Hepatocyte (in vitro differentiated cells): ENCODE data around the gene SYS1. TPM values are rescaled to one million over a fixed set of nuclear protein-coding genes. Genes with fewer than 3 reads are reported as not detected.

Experiments used
- DNase-seq: peaks from one replicate; pipeline ENCODE4 v3.0.0-alpha.2; 2016; ENCODE audit warnings: low spot score
- H2AFZ ChIP-seq: fragments of 200-600 bp; sonication (generic); 2 replicates; pipeline ENCODE4 v1.6.0; 2016; ENCODE audit warnings: antibody characterized with exemption, mild to moderate bottlenecking
- H3K27ac ChIP-seq: fragments of 200-600 bp; sonication (generic); 2 replicates; pipeline ENCODE4 v1.5.1; 2016; ENCODE audit warnings: mild to moderate bottlenecking
- H3K27me3 ChIP-seq: fragments of 200-600 bp; sonication (generic); 2 replicates; pipeline ENCODE4 v1.6.1; 2016
- H3K36me3 ChIP-seq: fragments of 200-600 bp; sonication (generic); replicated peaks from 2 replicates; pipeline ENCODE4 v1.5.1; 2016; ENCODE audit warnings: low read depth; ENCODE audit not compliant: insufficient read depth
- H3K4me1 ChIP-seq: fragments of 200-600 bp; sonication (generic); 2 replicates; pipeline ENCODE4 v1.5.1; 2016; ENCODE audit warnings: mild to moderate bottlenecking, moderate library complexity; ENCODE audit not compliant: insufficient read depth
- H3K4me2 ChIP-seq: fragments of 200-600 bp; sonication (generic); 2 replicates; pipeline ENCODE4 v1.6.0; 2016
- H3K4me3 ChIP-seq: fragments of 200-600 bp; sonication (generic); 2 replicates; pipeline ENCODE4 v1.5.1; 2016; ENCODE audit warnings: mild to moderate bottlenecking
- H3K79me2 ChIP-seq: fragments of 200-600 bp; sonication (generic); 2 replicates; pipeline ENCODE4 v1.6.0; 2017; ENCODE audit warnings: mild to moderate bottlenecking
- H3K9me2 ChIP-seq: fragments of 200-600 bp; sonication (generic); replicated peaks from 2 replicates; pipeline ENCODE4 v1.6.0; 2017; ENCODE audit warnings: mild to moderate bottlenecking; ENCODE audit not compliant: insufficient read depth
- H3K9me3 ChIP-seq: fragments of 200-600 bp; sonication (generic); 2 replicates; pipeline ENCODE4 v1.5.1; 2016; ENCODE audit warnings: low read depth, mild to moderate bottlenecking
- H4K20me1 ChIP-seq: fragments of 200-600 bp; sonication (generic); 2 replicates; pipeline ENCODE4 v1.6.0; 2016; ENCODE audit warnings: mild to moderate bottlenecking; ENCODE audit not compliant: insufficient read depth, poor library complexity, severe bottlenecking
- EZH2 ChIP-seq: fragments of 200-600 bp; sonication (generic); IDR thresholded peaks from 2 replicates; pipeline ENCODE4 v1.6.1; 2016; ENCODE audit warnings: antibody characterized with exemption, mild to moderate bottlenecking, borderline replicate concordance
- EZH2phosphoT487 ChIP-seq: fragments of 200-600 bp; sonication (generic); IDR thresholded peaks from one replicate; pipeline ENCODE4 v1.6.1; 2018; ENCODE audit warnings: antibody characterized with exemption, mild to moderate bottlenecking, low read depth, moderate library complexity; ENCODE audit not compliant: unreplicated experiment, severe bottlenecking
- WGBS: methylation state at CpG from one replicate; pipeline ENCODE4 v1.1.6; 2016; ENCODE audit warnings: low lambda C conversion rate; ENCODE audit errors: missing lambda C conversion rate; 5-methylcytosine and 5-hydroxymethylcytosine counted together
- polyA plus RNA-seq: library from polyadenylated mRNA; unstranded; fragments of >200 nt; fragmentation: Nextera tagmentation; extraction: Ambion mirVana; gene quantifications from 2 replicates; pipeline ENCODE4 v1.2.1, GENCODE V29; 2016
- total RNA-seq: library from RNA; depleted of rRNA; stranded (reverse); fragments of >200 nt; gene quantifications from 2 replicates; pipeline ENCODE4 v1.2.3, GENCODE V29; 2014
- TF ChIP-seq, protein P1 (sequence below): fragments of 200-600 bp; sonication (generic); IDR thresholded peaks from 2 replicates; pipeline ENCODE4 v1.5.1; 2016; ENCODE audit warnings: antibody characterized with exemption, mild to moderate bottlenecking; ENCODE audit not compliant: poor library complexity

The SYS1 gene
- total and polyA plus RNA-seq, 2 experiments from 2014 or later, result 35.8 to 42.0 TPM

DNA sequence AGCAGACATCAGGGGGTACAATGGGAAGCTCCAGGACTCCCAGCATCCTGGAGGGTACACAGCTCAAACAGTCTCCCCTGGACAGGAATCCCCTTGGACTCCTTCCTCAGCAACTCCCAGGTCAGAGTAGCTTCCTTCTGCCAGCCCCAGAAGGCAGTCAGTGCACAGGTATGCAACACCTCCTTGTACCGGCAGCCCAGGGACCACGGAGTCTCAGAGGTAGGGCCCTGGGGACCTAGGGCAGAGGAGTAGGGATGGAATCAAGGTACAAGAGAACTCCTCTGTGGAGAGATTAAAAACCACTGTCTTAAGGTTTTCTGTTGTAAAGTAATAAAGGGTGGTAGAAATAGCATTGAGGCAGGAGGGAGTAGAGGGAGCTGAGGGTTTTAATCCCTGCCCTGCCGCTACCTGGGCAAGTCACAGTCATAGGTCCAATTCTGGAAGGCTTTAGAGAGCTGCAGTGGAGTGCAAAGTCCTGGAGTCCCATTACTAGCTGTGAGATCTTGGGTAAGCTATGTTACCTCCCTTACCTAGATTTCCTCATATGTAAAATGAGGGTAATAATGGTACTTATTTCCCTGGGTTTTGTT is 7.7 kb downstream of the SYS1 start:
- DNase-seq, result no peak
- no peaks in the 10 kb centered on the region for H4K20me1 ChIP-seq
- no peaks in the 10 kb centered on the region for H3K36me3 ChIP-seq
- peaks cover 8% of the 10 kb centered on the region for H3K4me1 ChIP-seq
- H3K4me2 ChIP-seq, result no peak overlapping the region
- H3K27ac ChIP-seq, result peak overlapping the region; percentile 13
- H3K79me2 ChIP-seq, result peaks cover 6% of the 10 kb centered on the region
- no peaks in the 10 kb centered on the region for H3K27me3 ChIP-seq
- H3K9me3 ChIP-seq, result no peaks in the 10 kb centered on the region
- TF ChIP-seq EZH2 (no peak), EZH2phosphoT487 (no peak)
- TF ChIP-seq, protein P1, sequence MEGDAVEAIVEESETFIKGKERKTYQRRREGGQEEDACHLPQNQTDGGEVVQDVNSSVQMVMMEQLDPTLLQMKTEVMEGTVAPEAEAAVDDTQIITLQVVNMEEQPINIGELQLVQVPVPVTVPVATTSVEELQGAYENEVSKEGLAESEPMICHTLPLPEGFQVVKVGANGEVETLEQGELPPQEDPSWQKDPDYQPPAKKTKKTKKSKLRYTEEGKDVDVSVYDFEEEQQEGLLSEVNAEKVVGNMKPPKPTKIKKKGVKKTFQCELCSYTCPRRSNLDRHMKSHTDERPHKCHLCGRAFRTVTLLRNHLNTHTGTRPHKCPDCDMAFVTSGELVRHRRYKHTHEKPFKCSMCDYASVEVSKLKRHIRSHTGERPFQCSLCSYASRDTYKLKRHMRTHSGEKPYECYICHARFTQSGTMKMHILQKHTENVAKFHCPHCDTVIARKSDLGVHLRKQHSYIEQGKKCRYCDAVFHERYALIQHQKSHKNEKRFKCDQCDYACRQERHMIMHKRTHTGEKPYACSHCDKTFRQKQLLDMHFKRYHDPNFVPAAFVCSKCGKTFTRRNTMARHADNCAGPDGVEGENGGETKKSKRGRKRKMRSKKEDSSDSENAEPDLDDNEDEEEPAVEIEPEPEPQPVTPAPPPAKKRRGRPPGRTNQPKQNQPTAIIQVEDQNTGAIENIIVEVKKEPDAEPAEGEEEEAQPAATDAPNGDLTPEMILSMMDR, result no peak
- H3K9me2 ChIP-seq, result no peaks in the 10 kb centered on the region
- WGBS, result 81% methylated on average over 3 of the region's 3 CpGs
- no peak overlapping the region for H3K4me3 ChIP-seq
- no peak overlapping the region for H2AFZ ChIP-seq

DNA sequence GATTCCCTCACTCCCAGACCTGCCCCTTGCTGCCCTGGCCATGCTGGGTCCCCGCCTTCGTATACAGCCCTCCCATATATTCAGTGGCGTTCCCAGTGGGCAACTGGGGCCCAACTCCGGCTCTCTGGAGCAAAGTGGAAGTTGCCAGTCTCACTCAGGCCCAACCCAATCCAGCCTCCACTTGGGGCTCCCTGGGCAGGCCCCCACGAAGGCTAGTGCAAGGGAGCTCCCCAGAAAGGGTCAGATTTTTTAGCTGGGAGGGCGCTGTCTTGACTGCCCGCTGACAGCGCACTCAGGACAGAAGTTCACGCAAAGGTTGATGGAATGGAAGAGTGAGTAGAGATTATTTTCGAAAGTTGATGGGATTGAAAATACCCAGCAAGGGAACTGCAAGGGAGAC is 9.3 kb downstream of the SYS1 start:
- no peak overlapping the region for H3K4me2 ChIP-seq
- H3K9me3 ChIP-seq, result no peaks in the 10 kb centered on the region
- 91% methylated on average over 10 of the region's 10 CpGs for WGBS
- H4K20me1 ChIP-seq, result no peaks in the 10 kb centered on the region
- H3K27me3 ChIP-seq, result no peaks in the 10 kb centered on the region
- no peaks in the 10 kb centered on the region for H3K9me2 ChIP-seq
- no peak for TF ChIP-seq EZH2
- TF ChIP-seq, protein P1, result no peak
- TF ChIP-seq EZH2phosphoT487, result no peak
- no peaks in the 10 kb centered on the region for H3K79me2 ChIP-seq
- DNase-seq, result no peak
- no peak overlapping the region for H3K4me3 ChIP-seq
- H3K4me1 ChIP-seq, result peaks cover 8% of the 10 kb centered on the region
- no peak overlapping the region for H3K27ac ChIP-seq
- no peak overlapping the region for H2AFZ ChIP-seq
- H3K36me3 ChIP-seq, result no peaks in the 10 kb centered on the region

DNA sequence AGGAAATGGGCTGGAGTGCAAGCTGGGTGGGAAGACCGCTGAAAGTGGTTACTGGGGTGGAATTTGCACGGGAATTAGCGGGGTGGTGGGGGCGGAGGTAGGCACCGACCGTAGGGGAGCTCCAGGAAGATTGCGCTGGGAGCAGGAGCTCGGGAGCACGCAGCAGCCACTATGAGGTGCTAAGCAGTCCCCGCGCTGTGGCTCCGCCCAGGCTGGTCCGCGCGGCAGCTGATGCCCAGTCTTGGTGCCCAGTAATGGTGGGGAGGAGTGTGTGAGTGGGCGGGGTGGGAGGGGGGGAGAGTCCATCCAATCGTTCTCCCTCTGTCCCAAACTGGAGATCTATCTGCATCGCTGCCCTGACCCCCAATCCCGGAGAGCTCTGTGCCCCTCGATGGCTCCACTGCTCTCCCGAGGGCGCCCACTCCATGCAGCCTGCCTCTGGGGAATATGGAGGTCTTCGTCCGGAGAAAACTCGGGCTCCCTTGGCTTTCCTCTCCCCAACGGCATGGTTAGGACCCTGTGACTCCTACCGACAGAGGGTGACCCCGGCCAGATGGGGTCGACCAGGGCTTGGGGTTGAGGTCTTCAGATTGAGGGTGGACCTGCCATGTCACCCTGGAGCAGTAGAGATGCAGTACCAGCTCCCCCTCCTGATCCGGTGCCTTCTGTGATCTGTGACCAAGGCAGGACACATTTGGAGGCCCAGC is 9.8 kb downstream of the SYS1 start:
- Histone ChIP-seq H3K79me2 (no peaks in the 10 kb centered on the region), H3K4me1 (peaks cover 8% of the 10 kb centered on the region), H4K20me1 (no peaks in the 10 kb centered on the region), H3K36me3 (no peaks in the 10 kb centered on the region), H3K4me3 (no peak overlapping the region), H2AFZ (no peak overlapping the region), H3K27me3 (no peaks in the 10 kb centered on the region), H3K9me3 (no peaks in the 10 kb centered on the region), H3K4me2 (peak overlapping the region; percentile 92), H3K27ac (peak overlapping the region; percentile 61), H3K9me2 (no peaks in the 10 kb centered on the region)
- DNase-seq, result no peak
- 63% methylated on average over 15 of the region's 30 CpGs for WGBS
- no peak for TF ChIP-seq EZH2
- TF ChIP-seq, protein P1, result no peak
- no peak for TF ChIP-seq EZH2phosphoT487
